Stimulated activated naive CD4-positive, alpha-beta T cell (primary cell): ENCODE results near the gene DNAJB8.

Experiments used
- DNase-seq, 6 experiments: peaks; one replicate each; lab custom pipeline; 2025; lab: John Stamatoyannopoulos, UW

The DNAJB8 gene

DNA sequence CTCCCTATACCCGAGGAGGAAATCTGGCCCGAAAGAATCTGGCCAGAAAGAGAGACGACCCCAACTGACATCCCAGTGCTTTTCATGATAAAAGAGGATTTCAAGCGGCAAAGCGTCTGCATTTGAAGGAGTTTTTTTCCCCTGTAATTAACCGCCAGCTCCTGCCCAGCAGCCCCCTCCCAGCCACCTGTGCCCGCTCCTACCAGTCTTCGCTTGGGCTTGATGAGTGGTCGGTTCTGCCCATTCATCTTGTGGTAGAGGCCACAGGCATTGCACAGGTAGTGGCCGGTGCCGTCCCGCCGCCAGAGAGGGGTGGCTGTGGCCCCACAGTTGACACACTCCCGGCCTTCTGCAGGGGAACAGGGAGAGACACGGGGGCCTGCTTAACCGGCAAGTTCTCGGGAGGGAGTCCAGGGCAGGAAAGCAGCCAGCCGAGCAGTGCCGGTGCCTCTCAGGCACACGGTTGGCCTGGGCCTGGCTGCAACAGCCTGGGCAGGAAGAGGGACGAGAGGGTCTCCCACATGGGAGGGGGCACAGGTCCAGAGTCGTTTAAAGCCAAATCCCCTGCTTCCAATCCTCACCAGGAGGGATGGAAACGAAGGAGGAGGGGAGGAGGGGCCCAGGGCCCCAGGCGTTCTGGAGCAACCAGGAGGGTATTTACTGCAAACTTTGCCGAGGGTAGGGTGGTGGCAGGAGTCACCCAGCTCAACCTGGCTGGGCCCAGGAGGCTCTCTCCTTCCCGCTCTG lies 17.1 kb upstream of the DNAJB8 start:
- peak in 2 of 6 experiments; percentile 11 to 23 for DNase-seq

DNA sequence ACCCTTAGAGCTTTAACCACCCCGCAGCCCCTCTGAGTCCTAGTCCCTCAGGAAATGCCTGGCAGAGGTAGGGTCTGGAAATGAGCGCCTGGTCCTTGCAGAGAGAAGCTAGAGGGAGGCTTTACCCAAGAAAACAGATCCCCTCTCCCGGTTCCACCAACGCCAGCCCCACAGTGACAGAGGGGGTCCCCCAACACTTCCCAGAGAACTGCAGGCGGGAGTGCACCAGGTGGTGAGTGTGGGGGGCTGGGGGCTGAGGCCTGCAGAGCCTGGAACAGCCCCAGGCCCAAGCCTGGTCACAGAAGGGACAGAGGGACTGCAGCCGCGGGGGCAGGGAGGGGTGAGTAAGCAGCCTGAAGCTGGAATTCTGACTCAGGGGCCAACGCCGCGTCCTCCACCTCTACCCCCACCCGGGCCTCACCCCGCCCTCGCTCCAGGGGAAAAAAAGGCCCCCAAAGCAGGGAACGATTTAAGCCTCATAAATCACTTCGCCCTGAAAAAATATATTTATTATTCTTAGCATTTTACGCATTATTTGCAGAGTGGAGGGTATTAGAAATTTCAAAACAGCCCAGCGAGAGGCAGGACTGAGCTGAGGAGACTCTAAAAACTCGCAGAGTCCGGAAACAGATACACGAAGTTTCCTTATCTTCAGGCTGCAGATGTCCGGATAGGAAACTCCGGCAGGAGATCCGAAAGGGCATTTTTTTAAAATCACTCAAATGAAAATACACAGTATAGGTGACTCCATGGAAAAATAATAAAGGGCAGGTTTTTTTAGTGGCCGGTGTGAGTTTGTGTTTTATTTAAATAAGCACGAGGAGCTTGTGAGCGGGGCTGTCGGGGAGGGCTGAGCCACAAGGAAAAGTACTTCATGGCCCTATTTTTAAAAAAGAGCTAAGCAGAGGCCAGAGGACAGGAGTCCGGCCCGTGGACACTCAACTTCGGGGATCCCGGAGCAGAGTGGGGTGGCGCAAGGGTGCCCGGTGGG lies 16.3 kb upstream of the DNAJB8 start:
- peak in 1 of 6 experiments; percentile 31 for DNase-seq

DNA sequence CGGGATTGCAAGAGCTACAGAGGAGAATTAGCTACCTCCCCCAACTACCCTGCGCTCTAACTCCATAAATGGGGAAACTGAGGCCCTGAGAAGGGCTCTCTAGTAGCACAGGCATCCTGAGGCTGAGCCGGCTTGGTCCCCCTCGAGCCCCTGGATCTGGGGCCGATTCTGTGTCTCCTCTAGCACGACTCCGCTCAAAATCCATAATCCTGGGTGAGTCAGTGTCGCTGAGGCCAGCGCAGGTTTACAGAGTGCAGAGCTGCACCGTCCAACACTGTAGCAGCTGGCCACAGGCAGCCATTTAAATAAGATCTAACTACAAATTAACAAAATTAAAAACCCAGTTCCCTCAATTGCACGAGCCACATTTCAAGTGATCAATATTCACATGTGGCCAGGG lies 15.5 kb upstream of the DNAJB8 start:
- no peak for DNase-seq

DNA sequence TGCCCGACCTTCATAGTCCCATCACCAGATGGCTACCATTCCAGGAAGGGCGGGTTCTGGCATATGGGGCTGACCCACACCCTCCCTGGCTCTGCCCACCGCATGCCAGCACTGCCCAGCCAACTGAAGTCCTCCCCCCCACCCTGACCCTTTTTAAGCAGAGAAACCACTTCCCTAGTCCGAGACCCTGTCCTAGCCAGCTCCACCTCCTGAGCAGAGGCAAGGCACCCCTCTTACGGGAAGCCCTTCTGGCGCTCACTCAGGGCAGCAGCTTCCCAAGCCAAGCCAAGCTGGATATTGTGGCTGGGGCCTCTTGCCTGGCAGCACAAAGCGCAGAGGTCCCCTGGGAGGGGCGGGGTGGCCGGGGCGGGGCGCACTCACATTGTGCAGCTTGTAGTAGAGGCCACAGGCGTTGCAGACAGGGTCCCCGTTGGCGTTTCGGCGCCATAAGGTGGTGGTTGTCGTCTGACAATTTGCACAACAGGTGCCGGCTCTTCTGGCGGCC lies 14.8 kb upstream of the DNAJB8 start:
- DNase-seq: no peak

DNA sequence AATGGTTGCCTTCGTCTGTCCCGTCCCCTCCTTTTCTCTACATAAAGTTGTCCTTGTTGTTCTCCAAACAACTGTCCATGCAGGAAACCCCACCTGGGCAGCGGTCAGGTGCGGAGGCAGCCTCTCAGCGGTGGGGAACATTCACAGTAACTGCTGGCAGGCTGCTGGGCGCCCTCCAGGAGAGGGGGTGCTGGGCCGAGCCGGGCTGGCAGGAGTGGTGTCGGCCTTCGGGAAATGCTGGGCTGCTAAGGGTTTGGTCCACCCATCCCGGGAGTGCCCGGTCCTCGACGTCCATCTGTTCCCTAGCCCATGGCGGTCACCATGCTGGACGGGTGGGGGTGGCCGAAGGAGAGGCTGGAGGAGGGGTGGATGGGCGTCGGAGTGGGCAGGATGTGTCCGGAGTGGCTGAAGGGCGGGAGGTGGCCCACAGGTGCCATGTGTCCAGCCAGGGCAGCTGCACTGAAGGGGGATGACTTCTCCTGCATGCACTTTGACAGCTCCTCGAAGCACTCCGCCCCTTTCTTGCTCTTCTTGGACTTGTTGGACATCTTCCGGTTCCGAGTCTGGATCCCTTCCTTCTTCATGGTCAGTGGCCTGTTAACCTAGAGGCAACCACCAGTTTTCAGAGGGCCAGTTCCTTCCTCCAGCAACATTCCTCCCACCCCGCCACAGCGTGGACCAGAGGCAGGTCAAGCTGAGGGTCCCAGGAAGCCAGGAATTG lies 14.2 kb upstream of the DNAJB8 start:
- DNase-seq: no peak

DNA sequence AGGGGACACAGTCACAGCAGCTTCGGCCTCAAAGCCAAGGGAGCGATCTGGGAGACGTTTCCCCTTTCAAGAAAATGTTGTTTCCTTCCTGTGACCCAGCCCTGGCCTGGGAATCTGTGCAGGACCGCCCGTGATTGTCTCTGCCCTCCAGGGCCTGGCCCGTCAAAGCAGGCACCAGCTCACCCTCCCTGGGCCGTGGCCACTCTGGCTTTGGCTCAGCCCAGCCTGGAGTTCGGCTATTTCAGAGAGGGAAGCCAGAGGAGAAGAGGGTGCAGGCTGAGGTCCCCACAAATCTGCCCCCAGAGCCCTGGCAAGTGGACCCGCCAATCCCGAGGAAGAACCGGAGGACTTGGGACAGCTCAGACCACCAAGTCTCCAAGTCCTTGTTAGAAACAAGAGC lies 13.6 kb upstream of the DNAJB8 start:
- DNase-seq: no peak

DNA sequence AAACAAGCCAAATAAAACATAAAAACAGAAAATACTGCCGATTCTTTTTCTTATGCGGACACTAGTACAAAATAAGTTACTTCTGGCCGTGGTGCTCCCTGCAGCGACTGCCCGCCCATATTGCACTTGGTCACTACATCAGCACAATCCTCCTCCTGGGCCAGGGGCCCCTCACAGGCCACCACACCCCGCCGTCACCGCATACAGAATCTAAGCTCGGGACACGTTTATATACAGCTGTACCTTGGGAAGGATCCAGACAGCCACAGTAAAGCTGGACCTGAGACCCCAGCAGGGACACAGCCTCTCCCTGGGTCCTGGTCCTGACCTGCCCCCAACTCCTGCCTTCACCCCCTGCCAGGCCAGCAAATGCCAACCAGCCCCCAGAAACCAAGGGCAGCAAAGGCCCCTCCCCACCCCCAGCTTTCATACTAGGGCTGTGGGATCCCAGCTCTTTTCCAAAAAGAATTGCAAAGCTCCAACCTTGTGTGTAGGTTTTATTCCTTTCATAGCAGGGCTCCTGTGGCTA lies 12.9 kb upstream of the DNAJB8 start:
- no peak for DNase-seq

DNA sequence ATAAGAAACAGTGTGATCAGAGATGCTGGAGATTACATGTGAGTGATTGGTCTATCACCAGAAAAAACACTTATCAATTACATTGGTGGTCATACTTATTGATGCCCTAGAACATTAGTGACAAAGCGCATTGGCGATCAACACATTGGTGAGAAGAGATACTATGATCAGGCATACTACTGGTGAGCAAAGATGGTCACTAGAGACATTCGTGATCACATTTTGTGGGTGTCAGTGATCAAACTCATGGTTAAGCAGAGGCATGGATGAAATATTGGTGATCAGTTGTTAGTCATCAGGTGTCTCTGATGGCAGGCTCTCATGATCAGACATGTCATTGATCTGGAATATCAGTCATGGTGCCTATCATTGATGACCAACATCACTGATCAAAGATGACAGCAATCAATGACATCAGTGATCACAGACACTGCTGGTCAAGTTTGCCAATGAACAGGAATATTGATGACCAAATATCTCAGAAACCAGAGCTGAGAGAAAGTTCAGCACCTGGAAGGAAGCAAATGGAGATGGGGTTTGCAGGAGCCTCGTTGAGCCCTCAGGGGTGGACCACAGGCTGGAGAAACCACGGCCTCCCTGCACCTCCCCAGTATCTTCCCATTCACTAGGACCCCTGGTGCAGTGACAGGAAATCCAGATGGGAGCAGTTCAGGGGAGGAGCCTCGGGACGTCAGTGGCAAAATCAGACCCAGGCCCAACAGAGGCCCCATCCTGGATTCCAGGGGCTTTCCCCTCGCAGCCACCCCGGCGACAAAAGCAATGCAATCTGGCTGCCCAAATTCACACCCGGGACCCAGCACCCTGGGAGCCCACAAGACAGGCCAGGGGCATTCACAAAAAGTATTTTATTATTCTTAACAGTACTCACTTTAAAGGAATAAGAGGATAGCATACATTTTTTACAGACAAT lies 12.2 kb upstream of the DNAJB8 start:
- no peak for DNase-seq

DNA sequence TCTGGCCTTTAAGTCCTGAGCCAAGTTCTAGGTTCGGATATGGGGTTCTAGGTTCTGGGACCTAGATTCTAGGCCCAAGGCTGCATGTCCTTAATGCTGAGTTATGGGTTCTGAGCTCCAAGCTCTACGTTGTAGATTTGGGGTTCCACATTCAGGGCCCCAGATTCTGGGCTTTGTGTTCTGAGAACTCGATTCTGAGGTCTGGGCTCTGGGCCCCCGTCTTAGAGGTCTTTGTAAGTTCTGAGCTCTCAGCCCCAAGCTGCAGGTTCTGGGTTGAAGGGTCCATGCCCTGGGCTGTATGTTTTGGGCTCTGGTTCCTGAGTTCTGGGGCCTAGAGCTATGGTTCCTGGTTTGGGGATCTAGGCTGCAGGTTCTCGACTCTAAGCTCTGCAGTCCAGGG lies 10.0 kb upstream of the DNAJB8 start:
- DNase-seq: no peak

DNA sequence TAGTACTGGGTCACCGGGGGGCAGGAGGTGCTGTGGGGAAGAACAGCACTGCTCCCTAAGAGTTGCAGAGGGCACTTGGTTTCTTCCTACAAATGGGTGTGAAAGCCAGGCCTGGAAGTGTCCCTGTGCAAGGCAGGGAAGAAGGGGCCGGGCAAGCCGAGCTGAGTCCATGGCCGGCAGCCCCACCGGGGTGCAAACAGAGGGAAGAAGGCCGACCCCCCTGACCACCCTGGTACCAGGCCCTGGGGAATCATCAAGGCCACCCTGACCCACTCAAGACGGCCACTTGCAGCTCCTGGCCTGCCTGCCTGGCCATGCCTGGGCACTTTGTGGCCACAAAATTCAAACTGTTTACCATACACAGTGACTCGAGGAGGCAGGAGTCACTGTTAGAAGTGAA lies 8.7 kb upstream of the DNAJB8 start:
- DNase-seq: no peak

DNA sequence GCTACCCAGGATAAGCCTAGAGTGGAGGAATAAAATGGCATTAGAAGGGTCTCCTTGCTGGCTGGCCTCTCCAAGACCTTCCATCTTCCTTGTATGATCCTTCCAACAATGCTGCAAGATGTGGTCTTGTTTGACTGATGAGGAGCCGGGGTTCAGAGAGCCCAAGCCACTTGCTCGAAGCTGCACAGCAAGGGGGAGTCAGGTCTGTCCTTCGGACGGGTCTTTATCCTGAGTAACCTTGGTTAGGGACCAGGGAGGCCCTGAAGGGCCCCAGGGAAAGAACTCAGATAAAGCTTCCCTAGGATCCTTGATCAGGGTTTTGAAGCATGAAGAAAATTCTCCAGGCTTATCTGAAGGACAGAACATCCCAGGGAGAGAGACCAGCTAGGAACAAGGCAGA lies 7.0 kb upstream of the DNAJB8 start:
- no peak for DNase-seq

DNA sequence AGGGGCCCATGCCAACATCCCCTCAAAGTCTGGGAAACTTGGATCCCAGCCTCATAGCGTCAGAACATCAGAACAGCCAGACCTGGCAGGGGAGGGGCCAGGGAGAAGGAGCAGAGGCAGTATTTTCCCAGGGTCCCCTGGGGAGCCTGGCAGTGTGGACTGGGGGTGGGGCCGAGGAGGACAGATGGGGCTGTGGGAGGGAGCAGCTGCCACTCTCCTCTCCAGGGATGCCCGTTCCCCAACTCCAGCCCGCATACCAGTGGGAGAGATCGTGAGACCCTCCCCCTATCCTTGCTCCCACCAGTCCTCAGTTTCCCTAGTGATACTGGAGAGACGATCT lies 6.5 kb upstream of the DNAJB8 start:
- no peak for DNase-seq

DNA sequence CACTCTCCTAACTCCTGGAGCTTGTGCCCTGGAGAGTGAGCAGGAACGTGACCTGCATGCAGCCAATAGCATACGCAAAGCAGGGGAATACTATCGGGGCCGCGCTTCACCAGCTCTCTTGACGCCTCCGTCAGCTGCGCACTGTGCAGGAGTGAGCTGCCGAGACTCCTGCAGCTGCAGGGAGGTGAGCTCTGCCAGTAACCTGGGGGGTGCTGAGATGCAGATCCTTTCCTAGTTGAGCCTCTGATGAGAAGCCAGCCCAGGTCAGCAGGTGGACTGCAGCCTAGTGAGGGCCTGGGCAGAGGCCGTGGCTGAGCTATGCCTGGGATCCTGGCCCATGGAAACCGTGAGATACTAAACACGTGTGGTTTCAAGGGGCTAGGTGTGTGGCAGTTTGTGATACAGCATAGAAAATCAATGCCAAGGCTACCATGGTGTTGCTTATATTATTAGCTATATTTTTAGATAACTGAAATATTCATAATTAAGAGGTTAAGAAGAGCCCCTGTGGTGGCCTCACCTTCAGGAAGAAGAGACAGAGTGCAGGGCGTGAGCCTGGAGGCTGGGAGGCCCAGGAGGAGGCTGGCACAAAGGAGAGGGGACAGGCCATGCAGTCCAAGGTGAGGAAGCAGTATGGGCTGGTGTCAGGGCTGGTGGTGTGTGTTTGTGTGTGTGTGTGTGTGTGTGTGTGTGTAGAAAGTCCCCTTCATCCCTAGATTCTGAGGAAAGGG lies 5.9 kb upstream of the DNAJB8 start:
- DNase-seq: no peak

DNA sequence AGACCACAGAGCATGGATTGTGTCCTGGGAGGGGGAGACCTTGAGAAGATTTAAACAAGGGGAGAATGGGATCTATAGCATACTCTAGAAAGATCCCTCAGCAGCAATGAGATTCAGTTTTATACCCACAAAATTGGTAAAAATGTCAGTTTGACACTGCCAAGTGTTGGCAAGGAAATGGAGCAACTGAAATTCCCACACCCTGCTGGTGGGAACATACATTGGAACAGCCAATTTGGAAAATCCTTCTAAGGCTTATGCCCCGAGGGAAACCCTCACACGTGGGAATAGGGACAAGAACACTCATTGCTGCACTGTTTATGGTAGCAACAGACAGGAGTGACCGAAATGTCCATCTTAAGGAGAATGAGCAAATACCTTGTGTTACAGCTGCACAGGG lies 5.0 kb upstream of the DNAJB8 start:
- no peak for DNase-seq

DNA sequence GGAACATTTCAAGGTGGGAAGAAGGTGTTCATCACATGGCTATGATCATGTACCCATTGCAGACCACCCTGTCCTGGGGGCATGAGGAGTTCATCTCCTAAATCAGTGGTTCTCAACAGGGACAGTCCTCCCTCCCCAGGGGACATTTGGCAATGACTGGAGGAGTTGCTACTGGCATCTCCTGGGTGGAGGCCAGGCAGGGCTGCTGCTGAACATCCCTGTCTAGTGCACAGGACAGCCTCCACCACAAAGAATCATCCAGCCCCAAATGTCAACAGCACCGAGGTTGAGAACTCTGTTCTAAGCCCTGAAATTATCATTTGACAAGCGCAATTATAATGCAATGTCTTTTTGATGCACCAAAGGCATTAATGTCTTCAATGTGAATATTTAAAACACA lies 4.4 kb upstream of the DNAJB8 start:
- DNase-seq: no peak

DNA sequence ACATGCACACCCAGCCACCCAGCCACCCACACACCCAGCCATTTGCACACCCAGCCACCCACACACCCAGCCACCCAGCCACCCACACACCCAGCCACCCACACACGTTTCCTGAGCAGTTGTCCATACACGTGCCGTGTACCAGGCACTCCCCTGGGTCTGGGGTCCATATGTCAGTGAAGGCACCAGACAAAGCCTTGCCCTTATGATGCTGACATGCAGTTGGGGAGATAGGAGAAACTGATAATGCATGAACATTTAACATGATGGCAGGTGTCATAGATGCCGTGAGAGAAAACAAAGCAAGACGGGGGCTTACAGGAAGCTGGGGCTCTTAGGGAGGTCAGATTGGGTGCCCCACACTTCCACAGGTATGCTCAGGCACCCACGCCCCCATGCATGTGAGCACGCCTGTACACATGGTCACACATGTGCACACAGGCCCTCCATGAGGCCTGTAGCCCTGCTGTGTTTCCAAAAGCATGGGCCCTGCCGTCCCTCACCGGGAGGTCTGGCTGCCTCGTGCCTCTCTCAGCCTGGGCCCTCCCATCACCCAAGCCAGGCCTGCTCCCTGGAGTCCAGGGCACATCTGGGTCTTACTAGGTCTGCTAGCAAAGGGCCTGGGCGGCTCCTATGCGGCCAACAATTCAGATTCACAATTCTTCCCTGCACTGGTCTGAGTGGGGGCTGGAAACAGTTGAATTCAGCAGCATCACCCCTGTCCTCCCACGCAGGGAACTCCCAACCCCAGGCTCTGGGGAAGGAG lies 3.6 kb upstream of the DNAJB8 start:
- DNase-seq: no peak

DNA sequence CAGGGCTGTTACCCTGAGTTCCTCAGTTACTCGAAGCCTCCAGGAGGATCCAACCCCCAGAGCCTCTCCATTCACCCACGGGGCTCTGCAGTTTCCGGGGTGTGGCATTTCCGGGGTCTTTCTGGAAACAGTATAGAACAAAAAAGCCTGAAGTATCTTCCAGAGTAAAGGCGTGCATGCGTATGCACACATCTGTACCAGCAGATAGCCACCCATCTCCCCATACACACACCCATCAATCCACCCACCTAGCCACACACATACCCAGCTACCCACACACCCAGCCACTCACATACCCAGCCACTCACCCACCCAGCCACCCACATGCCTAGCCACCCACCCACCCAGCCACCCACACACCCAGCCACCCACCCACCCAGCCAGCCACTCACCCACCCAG lies 2.9 kb upstream of the DNAJB8 start:
- no peak for DNase-seq

DNA sequence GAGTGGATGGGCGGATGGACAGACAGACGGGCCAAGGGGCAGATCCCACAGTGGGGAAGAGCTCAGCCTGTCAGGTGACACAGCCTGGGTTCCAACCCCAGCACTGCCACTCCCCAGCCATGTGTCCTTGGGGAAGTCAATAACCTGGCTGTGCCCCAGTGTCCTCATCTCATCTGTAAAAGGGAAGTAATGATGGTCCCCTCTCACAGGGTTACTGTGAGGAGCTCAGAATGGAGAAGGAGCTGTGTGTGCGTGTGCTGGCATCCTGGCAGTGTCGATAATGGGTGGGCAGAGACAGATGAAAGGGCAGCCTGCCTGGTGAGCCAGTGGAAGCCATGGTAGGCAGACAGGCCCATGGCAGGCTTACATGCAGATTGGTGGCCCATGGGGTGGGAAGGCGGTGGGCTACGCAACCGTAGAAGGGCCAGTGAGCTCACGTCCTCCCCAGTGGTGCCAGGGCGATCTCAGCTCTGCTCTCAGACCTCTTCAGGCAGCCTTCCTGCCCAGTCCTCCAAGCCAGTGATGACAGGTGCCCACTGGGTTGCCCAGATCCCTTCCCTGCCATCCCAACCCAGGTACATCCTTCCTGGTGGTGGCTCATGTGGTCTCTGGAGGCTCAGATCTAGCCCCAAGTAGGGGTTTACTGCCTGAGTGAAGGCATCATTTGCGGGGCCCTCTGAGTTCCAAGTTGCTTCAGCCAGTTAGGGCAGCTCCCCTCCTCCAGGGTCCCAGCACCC lies 2.3 kb upstream of the DNAJB8 start:
- no peak for DNase-seq

DNA sequence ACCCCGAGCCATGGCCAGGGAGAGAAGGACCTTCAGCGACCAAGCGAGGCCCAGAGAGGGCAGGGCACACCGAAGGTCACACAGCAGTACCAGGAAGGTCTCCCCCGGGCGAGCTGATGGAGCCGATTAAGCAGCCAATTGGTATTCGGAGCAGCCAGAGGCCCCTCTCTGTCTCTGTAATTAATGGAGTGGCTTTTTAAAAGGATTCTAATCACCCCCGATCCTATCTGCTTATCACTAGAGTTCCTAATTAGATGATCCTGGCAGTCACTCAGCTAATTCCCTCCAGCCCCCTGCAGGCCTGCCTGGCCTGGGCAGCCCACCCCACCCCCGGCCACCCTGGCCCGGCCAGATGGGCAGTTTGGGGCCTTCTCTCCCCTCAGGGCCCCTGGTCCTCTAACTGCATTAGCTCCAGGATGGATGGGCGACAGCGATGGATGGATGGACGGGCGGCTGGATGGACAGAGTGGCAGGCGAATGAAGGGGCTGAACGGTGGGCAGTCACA lies 1.6 kb upstream of the DNAJB8 start:
- DNase-seq: no peak
